Measurements from ENCODE around the gene MAGI1.
A peak's percentile ranks its signal among the peaks of the same experiment; 100 is the strongest.
"Not testable (repeated sequence)": the region's sequence is repeated elsewhere in the genome, so short reads cannot be mapped to it uniquely, and the experiment has no call there.

Gene MAGI1

GRCh38 chr3:66038384-66038725 lies 363 bp downstream of the MAGI1 start:
- DNase-seq: no peak

GRCh38 chr3:66037986-66038369 lies 740 bp downstream of the MAGI1 start:
- DNase-seq: no peak

GRCh38 chr3:66037330-66037985 lies 1.3 kb downstream of the MAGI1 start:
- peak; percentile 15 to 27 for DNase-seq

GRCh38 chr3:66036586-66037148 lies 2.1 kb downstream of the MAGI1 start:
- DNase-seq: no peak

- no peak for DNase-seq
Observed at GRCh38 chr3:66035763-66036477, 2.8 kb downstream of the MAGI1 start.

- no peak for DNase-seq
Observed at GRCh38 chr3:66033241-66034138, 5.2 kb downstream of the MAGI1 start.

GRCh38 chr3:66031102-66031698 lies 7.5 kb downstream of the MAGI1 start:
- no peak for DNase-seq

- DNase-seq: no peak
Observed at GRCh38 chr3:66029443-66029842, 9.3 kb downstream of the MAGI1 start.

GRCh38 chr3:66029014-66029413 lies 9.7 kb downstream of the MAGI1 start:
- no peak for DNase-seq

GRCh38 chr3:66028457-66028856 lies 10.3 kb downstream of the MAGI1 start:
- no peak for DNase-seq

GRCh38 chr3:66027099-66027498 lies 11.6 kb downstream of the MAGI1 start:
- DNase-seq: not testable (repeated sequence)

GRCh38 chr3:66023738-66024385 lies 14.9 kb downstream of the MAGI1 start:
- no peak for DNase-seq

GRCh38 chr3:66023229-66023628 lies 15.5 kb downstream of the MAGI1 start:
- DNase-seq: no peak

- DNase-seq: no peak
Observed at GRCh38 chr3:66021731-66022131, 17.0 kb downstream of the MAGI1 start.

- DNase-seq: no peak
Observed at GRCh38 chr3:66019896-66020295, 18.8 kb downstream of the MAGI1 start.

- no peak for DNase-seq
Observed at GRCh38 chr3:66018057-66019033, 20.4 kb downstream of the MAGI1 start.

- DNase-seq: no peak
Observed at GRCh38 chr3:66017591-66017990, 21.1 kb downstream of the MAGI1 start.

GRCh38 chr3:66017084-66017483 lies 21.6 kb downstream of the MAGI1 start:
- DNase-seq: no peak

GRCh38 chr3:66015841-66016240 lies 22.9 kb downstream of the MAGI1 start:
- DNase-seq: no peak

- DNase-seq: no peak
Observed at GRCh38 chr3:66014651-66015050, 24.1 kb downstream of the MAGI1 start.

GRCh38 chr3:66014056-66014455 lies 24.7 kb downstream of the MAGI1 start:
- DNase-seq: no peak

Data from NCI-H1930 (cell line).